Activated CD4-positive, alpha-beta T cell treated with anti-CD3 and anti-CD28 coated beads for 48 hours (primary cell): ENCODE measurements around the gene TAC3.
A peak's percentile ranks its signal among the peaks of the same experiment; 100 is the strongest.
"Not testable (repeated sequence)": the region's sequence is repeated elsewhere in the genome, so short reads cannot be mapped to it uniquely, and the experiment has no call there.

Source experiments
- DNase-seq: peaks from one replicate; pipeline ENCODE4 v3.0.0-alpha.2; 2020

TAC3 gene

GRCh38 chr12:57016348-57016747, at the start of gene TAC3:
Gene TAC3 (minus strand): TSS chr12:57016529. CDS start chr12:57015797, 732 bp downstream.
- no peak for DNase-seq

DNA sequence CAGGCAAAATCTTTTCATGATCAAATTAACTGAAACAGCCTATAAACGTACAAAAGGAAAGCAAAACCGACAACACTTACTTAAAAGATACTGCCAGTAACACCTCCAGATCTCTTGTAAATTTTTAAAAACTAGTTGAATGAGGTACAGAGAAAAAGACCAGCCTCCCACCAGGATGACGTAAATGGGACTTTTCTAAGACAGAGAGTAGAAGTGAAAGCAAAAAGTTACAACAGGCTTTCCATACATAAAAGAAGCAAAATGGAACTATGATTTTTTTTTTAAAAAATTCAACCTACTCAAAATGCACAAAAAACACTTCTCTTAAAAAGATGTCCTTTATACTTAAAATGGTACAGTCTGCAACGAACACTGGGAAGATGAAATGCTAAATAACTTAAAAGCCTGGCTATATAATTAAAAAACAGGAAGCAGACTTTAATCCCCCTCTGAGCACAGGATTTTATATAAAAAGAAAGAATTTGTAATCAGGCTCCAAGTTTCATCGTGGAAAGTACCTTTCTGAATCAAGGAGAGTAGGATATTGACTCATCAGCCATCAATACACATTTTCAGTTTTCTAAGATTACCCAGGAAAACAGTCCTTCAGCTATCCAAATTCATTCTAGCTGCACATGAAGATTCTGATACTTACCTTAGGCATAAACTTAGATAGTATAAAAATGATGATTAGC, 47.8 kb upstream of the TAC3 start:
- DNase-seq: peak; percentile 65

DNA sequence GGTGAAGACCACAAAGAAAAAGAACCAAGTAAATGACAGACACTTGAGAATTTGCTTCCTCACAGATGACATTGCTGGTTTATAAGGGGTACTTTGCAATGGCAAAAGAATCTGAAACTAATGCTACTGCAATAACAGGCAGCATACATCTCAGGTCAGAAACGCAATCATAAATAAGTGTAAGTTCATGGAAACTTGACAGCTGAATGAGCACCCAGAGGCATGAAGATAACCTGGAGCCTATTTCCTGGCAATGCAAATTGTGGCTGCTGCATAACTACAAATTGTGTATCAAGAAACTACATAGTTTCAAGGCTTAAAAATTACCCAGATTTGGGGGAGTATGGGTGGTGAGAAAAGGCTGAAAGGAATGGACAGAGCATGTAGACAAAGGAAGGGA, 42.1 kb upstream of the TAC3 start:
- no peak for DNase-seq

DNA sequence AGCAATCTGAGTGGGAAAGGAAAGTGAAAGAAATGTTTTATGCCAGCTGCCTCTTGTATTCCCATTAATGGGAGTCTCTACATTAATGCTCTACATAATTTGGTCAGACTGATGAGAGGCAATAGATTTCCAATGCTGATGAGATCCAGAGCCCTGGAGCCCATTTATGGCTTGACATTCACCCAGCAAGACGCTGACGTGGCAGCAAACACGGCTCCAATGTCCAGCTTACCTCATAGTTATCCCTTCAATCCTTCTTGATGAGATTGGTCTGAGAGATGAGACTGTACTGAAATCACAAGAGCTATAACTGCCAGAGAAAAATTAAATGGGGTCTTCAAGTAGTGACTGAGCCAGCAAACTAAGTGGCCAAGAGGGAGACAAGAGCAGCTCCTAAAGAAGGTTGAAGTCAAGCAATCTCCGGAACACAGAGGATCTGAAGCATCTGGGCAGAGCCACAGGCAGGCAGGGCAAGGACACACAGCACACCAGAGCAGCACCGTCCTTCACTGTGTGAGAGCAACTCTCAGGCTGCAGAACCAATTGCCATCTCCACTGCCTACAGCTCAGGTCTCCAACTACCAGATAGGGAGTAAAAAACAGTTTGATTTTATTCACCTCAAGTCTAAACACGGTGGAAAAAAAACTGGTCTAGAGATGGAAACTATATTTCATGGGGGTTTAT, 40.9 kb upstream of the TAC3 start:
- DNase-seq: no peak

GRCh38 chr12:57055824-57056223, 39.5 kb upstream of the TAC3 start:
- DNase-seq: no peak

- DNase-seq: not testable (repeated sequence)
Observed at GRCh38 chr12:57053901-57054300, 37.6 kb upstream of the TAC3 start.

DNA sequence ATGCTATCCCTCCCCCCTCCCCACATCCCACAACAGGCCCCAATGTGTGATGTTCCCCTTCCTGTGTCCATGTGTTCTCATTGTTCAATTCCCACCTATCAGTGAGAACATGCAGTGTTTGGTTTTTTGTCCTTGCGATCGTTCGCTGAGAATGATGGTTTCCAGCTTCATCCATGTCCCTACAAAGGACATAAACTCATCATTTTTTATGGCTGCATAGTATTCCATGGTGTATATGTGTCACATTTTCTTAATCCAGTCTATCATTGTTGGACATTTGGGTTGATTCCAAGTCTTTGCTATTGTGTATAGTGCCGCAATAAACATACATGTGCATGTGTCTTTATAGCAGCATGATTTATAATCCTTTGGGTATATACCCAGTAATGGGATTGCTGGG, 36.8 kb upstream of the TAC3 start:
- DNase-seq: not testable (repeated sequence)

GRCh38 chr12:57051011-57051410, 34.7 kb upstream of the TAC3 start:
- DNase-seq: no peak

GRCh38 chr12:57049890-57050289, 33.6 kb upstream of the TAC3 start, which contains the start of gene MYO1A:
Gene MYO1A (minus strand): TSS chr12:57050129. CDS start chr12:57048323, 1,806 bp downstream.
- DNase-seq: no peak

DNA sequence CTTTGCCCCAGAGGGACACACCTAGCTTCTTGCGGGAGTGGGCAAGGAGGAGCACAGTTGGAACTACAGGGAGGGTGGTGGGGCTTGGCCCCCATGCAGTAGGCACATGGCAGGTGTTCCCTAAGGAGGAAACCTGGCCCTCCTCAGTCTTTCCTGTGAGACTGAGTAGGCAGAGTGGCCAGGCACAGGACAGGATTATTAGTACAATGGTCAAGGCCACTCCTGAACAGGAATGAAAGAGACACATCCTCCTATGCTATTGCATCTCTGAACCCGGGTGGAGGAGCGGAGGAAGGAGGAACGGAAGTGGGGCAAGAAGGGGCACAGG, 32.8 kb upstream of the TAC3 start:
- no peak for DNase-seq

- no peak for DNase-seq
Observed at GRCh38 chr12:57048423-57049118, 32.2 kb upstream of the TAC3 start.

GRCh38 chr12:57047981-57048380, 31.7 kb upstream of the TAC3 start:
- DNase-seq: no peak

- peak; percentile 69 for DNase-seq
Observed at GRCh38 chr12:57046947-57047890, 30.9 kb upstream of the TAC3 start.

GRCh38 chr12:57046086-57046791, 29.9 kb upstream of the TAC3 start:
- DNase-seq: no peak

DNA sequence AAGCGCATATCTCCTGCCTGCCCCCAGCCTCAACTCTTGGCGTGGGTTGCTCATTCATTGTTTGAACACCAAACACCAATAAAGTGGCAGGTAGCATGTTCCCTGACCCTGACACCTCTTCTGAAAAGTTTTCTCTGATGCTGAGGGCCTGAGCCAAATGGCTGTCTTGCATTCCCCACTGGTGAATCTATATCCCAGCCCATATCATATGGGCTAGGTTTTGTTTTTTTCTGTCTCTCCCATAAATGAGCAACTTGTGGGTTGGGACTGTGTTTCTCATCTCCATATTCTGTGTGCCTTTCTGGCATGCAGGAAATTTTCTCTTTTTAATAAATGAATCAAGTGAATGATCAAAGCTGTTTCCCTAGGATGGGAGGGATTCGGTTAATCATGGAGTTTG, 28.6 kb upstream of the TAC3 start:
- no peak for DNase-seq

- DNase-seq: no peak
Observed at GRCh38 chr12:57044468-57044867, 28.1 kb upstream of the TAC3 start.

DNA sequence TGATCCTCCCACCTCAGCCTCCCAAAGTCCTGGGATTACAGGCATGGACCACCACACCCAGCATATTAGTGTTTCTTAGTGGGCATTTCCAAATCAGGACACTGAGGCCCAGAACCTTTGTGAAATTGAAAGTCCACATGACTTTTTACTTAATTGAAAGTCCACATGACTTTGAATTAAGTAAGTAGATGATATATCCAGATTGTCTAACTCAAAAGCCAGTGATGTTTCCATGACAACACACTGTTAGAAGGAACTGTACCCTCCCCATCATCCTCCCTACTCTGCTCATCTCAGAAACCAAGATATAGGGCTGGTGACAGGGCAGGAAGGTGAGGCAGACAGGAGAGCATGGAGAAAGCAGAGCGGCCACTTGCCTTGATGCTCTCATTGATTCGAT, 26.4 kb upstream of the TAC3 start:
- DNase-seq: no peak

DNA sequence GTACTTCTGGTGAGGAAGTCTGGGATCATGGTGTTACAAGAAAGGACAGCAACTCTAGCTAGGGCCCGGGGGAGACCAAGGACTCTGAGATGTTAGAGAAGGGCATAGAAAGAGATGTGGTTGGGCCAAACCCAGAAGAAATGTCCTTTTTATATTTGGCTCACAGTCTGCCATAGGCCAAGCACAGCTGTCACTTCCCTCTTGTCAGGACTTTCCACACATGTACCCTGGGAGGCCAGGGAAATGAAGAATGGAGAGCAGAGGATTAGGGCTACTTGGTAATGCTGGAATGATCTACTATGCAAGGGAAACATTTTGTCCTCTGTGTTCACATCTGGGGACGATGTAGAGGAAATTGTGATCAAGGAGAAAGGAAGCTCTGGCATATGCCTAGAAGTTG, 24.4 kb upstream of the TAC3 start:
- no peak for DNase-seq

- no peak for DNase-seq
Observed at GRCh38 chr12:57040211-57040610, 23.9 kb upstream of the TAC3 start.

- DNase-seq: no peak
Observed at GRCh38 chr12:57039016-57039798, 22.9 kb upstream of the TAC3 start.

- no peak for DNase-seq
Observed at GRCh38 chr12:57037264-57037663, 20.9 kb upstream of the TAC3 start.
